Measurements from ENCODE around the gene HDAC4. TPM values are rescaled to one million over a fixed set of nuclear protein-coding genes. Genes with fewer than 3 reads are reported as not detected.

HDAC4 gene
- total RNA-seq, 6 experiments from 2014 or later: 7.4 to 13.0 (median 9.5) TPM

- Mint-ChIP-seq H3K9me3 (no peaks in the 10 kb centered on the region), H3K4me1 (ENCODE audit: low read depth) (0 out of 2 replicates have a peak, but pooled peaks cover 5% of the 10 kb centered on the region), H3K36me3 (ENCODE audit: low read depth) (peaks cover 18% of the 10 kb centered on the region), H3K4me3 (no peak overlapping the region), H3K27me3 (ENCODE audit: insufficient read depth) (no peaks in the 10 kb centered on the region), H3K27ac (no peak overlapping the region)
- DNase-seq: no peak
- TF ChIP-seq CTCF (IDR thresholded peaks at IDR 0.05): no peak
These were observed 269.3 kb downstream of the HDAC4 start for GRCh38 chr2:239131521-239131920.

DNA sequence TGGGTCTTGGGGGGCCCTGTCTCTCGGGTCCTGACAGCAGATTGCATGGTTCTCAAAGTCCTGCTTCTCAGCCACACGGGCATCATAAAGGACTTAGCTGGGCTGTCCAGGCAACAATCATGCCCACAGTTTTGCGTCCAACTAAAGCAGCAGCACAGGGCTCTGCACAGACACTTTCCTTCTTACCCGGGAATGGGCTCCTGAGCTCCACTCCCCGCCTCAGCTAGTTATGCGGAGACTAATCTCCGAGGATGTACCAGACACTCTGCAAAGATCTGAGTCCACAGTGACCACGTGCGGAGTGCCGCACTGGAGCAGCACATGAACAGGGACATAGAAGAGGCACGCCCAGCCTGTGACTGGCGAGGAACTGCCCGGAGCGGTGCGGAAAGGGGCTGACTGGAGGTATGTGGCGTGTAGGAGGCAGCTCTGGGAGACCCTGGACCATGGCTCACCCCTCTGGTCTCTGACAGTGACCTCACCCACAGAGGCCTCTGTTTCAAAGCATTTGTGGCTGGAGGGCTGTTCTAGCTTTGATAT is 270.0 kb downstream of the HDAC4 start:
- DNase-seq: no peak
- peaks cover 13% of the 10 kb centered on the region for H3K36me3 Mint-ChIP-seq (ENCODE audit: low read depth)
- TF ChIP-seq CTCF (IDR thresholded peaks at IDR 0.05): no peak
- H3K4me1 Mint-ChIP-seq (ENCODE audit: low read depth): 0 out of 2 replicates have a peak, but pooled peaks cover 5% of the 10 kb centered on the region
- no peaks in the 10 kb centered on the region for H3K27me3 Mint-ChIP-seq (ENCODE audit: insufficient read depth)
- no peaks in the 10 kb centered on the region for H3K9me3 Mint-ChIP-seq
- H3K27ac Mint-ChIP-seq: no peak overlapping the region
- H3K4me3 Mint-ChIP-seq: no peak overlapping the region

DNA sequence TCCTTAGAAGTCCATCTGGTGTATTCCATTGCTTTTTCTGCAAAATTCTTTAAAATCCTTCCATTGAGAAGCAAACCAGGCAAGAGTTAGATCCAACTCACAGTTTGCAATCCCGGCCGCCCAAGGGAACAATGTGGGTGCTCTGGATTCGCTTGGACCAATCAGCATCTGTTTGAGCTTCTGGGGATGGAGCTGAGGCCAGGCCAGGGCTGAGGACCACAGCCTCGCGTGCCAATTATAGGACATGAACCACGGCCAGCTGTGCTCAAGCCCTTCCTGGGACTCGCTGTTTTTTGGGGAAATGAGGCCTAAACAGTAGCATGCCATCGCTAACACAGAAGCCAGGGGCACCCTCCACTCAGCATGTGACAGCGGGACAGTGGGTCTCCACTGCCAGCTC is 270.8 kb downstream of the HDAC4 start:
- Mint-ChIP-seq H3K27ac (no peak overlapping the region), H3K4me1 (ENCODE audit: low read depth) (0 out of 2 replicates have a peak, but pooled peaks cover 5% of the 10 kb centered on the region), H3K9me3 (peaks cover 1% of the 10 kb centered on the region; the same call in 1 of the 2 replicates), H3K27me3 (ENCODE audit: insufficient read depth) (no peaks in the 10 kb centered on the region), H3K4me3 (no peak overlapping the region), H3K36me3 (ENCODE audit: low read depth) (peaks cover 21% of the 10 kb centered on the region)
- TF ChIP-seq CTCF (IDR thresholded peaks at IDR 0.05): no peak
- no peak for DNase-seq

DNA sequence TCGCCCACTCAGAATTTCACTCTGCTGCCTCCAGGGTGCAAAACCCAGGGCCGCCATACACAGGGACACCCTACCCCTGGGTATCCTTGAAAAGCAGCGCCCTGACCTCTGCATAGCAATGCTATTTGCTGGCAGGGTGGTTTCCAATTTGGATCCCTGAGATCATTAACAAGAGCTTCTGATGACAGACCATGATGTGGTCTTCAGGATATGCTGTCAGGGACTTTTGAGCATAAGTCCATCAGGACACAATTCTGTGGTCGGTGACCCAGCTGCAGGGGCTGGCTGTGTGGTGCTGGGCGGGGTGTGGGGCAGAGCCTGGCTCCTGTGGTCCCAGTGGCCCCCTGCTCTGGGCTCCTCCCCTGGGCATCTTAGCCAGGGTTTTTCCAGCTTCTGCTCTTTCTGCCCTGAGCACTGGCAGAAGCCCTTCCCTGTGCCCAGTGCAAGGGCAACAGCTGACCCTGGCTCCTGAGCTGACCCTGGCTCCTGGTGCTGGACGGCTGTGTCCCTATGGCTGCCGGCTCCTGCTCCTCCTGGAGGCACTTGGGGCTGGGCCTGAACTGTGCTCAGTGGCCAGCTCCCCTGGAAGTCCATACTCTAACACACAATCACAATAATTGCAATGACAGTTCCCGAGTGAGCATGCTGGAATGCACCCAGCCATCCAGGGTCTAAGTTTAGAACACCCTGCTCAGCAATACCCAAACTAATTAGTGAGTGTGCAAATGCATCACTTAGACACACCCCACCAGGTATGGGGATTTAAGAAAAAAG is 271.5 kb downstream of the HDAC4 start:
- Mint-ChIP-seq H3K27ac (no peak overlapping the region), H3K4me1 (ENCODE audit: low read depth) (0 out of 2 replicates have a peak, but pooled peaks cover 5% of the 10 kb centered on the region), H3K27me3 (ENCODE audit: insufficient read depth) (no peaks in the 10 kb centered on the region), H3K36me3 (ENCODE audit: low read depth) (peaks cover 25% of the 10 kb centered on the region), H3K4me3 (no peak overlapping the region), H3K9me3 (peaks cover 4% of the 10 kb centered on the region; the same call in 1 of the 2 replicates)
- no peak for DNase-seq
- TF ChIP-seq CTCF (IDR thresholded peaks at IDR 0.05): no peak

DNA sequence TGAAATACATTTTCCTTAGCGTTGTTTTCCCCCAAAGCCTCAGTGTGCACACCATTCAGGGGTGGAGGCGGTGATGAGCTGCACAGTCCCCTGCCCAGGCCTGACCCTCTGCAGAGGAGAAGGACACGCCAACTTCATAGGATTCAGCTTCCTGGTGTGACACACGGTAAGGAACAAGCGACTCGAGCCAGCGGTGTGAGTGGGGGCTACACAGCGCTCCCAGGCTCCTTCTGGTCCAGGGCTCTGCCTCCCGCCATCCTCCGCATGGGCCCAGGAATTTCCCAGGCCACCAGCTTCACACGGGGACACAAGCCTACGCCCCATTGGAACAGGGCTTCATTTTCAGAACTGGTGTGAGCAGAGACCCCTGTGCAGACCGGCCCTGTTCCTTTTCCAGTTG is 272.1 kb downstream of the HDAC4 start:
- Mint-ChIP-seq H3K9me3 (peaks cover 4% of the 10 kb centered on the region; the same call in 1 of the 2 replicates), H3K4me3 (no peak overlapping the region), H3K27me3 (ENCODE audit: insufficient read depth) (no peaks in the 10 kb centered on the region; the same call in 1 of the 2 replicates), H3K4me1 (ENCODE audit: low read depth) (0 out of 2 replicates have a peak, but pooled peaks cover 5% of the 10 kb centered on the region), H3K36me3 (ENCODE audit: low read depth) (peaks cover 28% of the 10 kb centered on the region), H3K27ac (no peak overlapping the region)
- TF ChIP-seq CTCF (IDR thresholded peaks at IDR 0.05): no peak
- no peak for DNase-seq
